Esophagus (tissue), 2 donors: ENCODE measurements around the gene DUSP23. TPM values are rescaled to one million over a fixed set of nuclear protein-coding genes. Genes with fewer than 3 reads are reported as not detected.
A peak's percentile ranks its signal among the peaks of the same experiment; 100 is the strongest.

ENCODE experiments used
- H3K27ac ChIP-seq, 2 donors: one replicate each; pipeline ENCODE4 v1.5.1; 2013; ENCODE audit warnings: low read depth in 2 of 2, mild to moderate bottlenecking in 2 of 2, inconsistent platforms in 1 of 2, low read length in 1 of 2, moderate library complexity in 1 of 2
- H3K27me3 ChIP-seq, 2 donors: one replicate each; pipeline ENCODE4 v1.6.1; 2013; ENCODE audit warnings: low read length in 2 of 2, control low read depth in 1 of 2, mild to moderate bottlenecking in 1 of 2; ENCODE audit not compliant: insufficient read depth in 2 of 2, control insufficient read depth in 1 of 2
- H3K36me3 ChIP-seq, 2 donors: one replicate each; pipeline ENCODE4 v1.6.1; 2013; ENCODE audit warnings: low read length in 1 of 2; ENCODE audit not compliant: control insufficient read depth in 2 of 2, insufficient read depth in 2 of 2
- H3K4me1 ChIP-seq, 2 donors: one replicate each; pipeline ENCODE4 v1.6.1; 2013; ENCODE audit warnings: low read length in 1 of 2; ENCODE audit not compliant: control insufficient read depth in 2 of 2, insufficient read depth in 2 of 2
- H3K4me3 ChIP-seq, 2 donors: one replicate each; pipeline ENCODE4 v1.5.1; 2013; ENCODE audit warnings: low read length in 2 of 2, mild to moderate bottlenecking in 2 of 2, low read depth in 1 of 2, moderate library complexity in 1 of 2
- H3K9me3 ChIP-seq, 2 donors: one replicate each; pipeline ENCODE4 v1.6.1; 2013; ENCODE audit warnings: mild to moderate bottlenecking in 2 of 2, low read depth in 1 of 2, low read length in 1 of 2, moderate library complexity in 1 of 2; ENCODE audit not compliant: control insufficient read depth in 2 of 2, insufficient read depth in 1 of 2
- WGBS, 2 donors: extraction: QIAGEN DNeasy Blood & Tissue Kit; methylation state at CpG; one replicate each; pipeline ENCODE4 v1.1.7; 2013; 5-methylcytosine and 5-hydroxymethylcytosine counted together
- polyA plus RNA-seq, 2 donors: library from polyadenylated mRNA; stranded (reverse); fragments of 200-250 nt; gene quantifications; one replicate each; pipeline ENCODE4 v1.2.3, GENCODE V29; 2013
- donor health status: healthy with polysubstance abuse.
- donor health status: Bipolar disorder and iron deficiency.

DUSP23 gene
- polyA plus RNA-seq, 2 donors = 70.6 to 92.5 TPM

GRCh38 chr1:159826441-159827101 lies 45.8 kb downstream of the DUSP23 start, which contains the start of gene SLAMF8:
Gene SLAMF8, plus strand, starts transcription at chr1:159826873. Its CDS starts 26 bp downstream, at chr1:159826899.
- H3K27ac ChIP-seq = no peak within 1 kb of the TSS
- no peaks in the 10 kb centered on the region for H3K9me3 ChIP-seq
- H3K27me3 ChIP-seq = no peaks in the 10 kb centered on the region
- H3K4me1 ChIP-seq = peaks cover 0 to 10% of the 10 kb centered on the region in 2 donors
- H3K36me3 ChIP-seq = peaks cover 0 to 2% of the 10 kb centered on the region in 2 donors
- WGBS, 2 donors = 63 to 66% methylated on average over 11 of the region's 11 CpGs
- H3K4me3 ChIP-seq = peak within 1 kb of the TSS in 1 of 2 donors; percentile 5

- peaks cover 0 to 2% of the 10 kb centered on the region in 2 donors for H3K36me3 ChIP-seq
- no peaks in the 10 kb centered on the region for H3K9me3 ChIP-seq
- H3K27me3 ChIP-seq = no peaks in the 10 kb centered on the region
- H3K4me3 ChIP-seq = peak overlapping the region in 1 of 2 donors; percentile 5
- H3K27ac ChIP-seq = no peak overlapping the region
- peaks cover 0 to 10% of the 10 kb centered on the region in 2 donors for H3K4me1 ChIP-seq
- WGBS, 2 donors = 82 to 86% methylated on average over 6 of the region's 6 CpGs
Observed at GRCh38 chr1:159827102-159827490, 46.3 kb downstream of the DUSP23 start.

GRCh38 chr1:159827549-159827948 lies 46.8 kb downstream of the DUSP23 start:
- Histone ChIP-seq H3K27me3 (no peaks in the 10 kb centered on the region), H3K4me1 (peaks cover 0 to 8% of the 10 kb centered on the region in 2 donors), H3K4me3 (peak overlapping the region in 1 of 2 donors; percentile 5), H3K27ac (no peak overlapping the region), H3K9me3 (no peaks in the 10 kb centered on the region), H3K36me3 (peaks cover 0 to 2% of the 10 kb centered on the region in 2 donors)
- WGBS, 2 donors = 82 to 88% methylated on average over 3 of the region's 3 CpGs

GRCh38 chr1:159828176-159828575 lies 47.4 kb downstream of the DUSP23 start:
- Histone ChIP-seq H3K9me3 (no peaks in the 10 kb centered on the region), H3K4me3 (no peak overlapping the region), H3K4me1 (peaks cover 0 to 2% of the 10 kb centered on the region in 2 donors), H3K27me3 (no peaks in the 10 kb centered on the region), H3K36me3 (peaks cover 0 to 2% of the 10 kb centered on the region in 2 donors), H3K27ac (no peak overlapping the region)
- 73 to 76% methylated on average over 3 of the region's 3 CpGs for WGBS, 2 donors

- WGBS, 2 donors = 87 to 88% methylated on average over 11 of the region's 11 CpGs
- Histone ChIP-seq H3K9me3 (no peaks in the 10 kb centered on the region), H3K27ac (no peak overlapping the region), H3K4me1 (no peaks in the 10 kb centered on the region), H3K4me3 (no peak overlapping the region), H3K27me3 (no peaks in the 10 kb centered on the region), H3K36me3 (peaks cover 0 to 2% of the 10 kb centered on the region in 2 donors)
Observed at GRCh38 chr1:159828581-159829272, 48.0 kb downstream of the DUSP23 start.

GRCh38 chr1:159829273-159829634 lies 48.5 kb downstream of the DUSP23 start:
- Histone ChIP-seq H3K27ac (no peak overlapping the region), H3K36me3 (peaks cover 0 to 2% of the 10 kb centered on the region in 2 donors), H3K4me3 (no peak overlapping the region), H3K4me1 (no peaks in the 10 kb centered on the region), H3K9me3 (no peaks in the 10 kb centered on the region), H3K27me3 (no peaks in the 10 kb centered on the region)
- 51 to 59% methylated on average over 3 of the region's 3 CpGs for WGBS, 2 donors

- Histone ChIP-seq H3K36me3 (peaks cover 0 to 2% of the 10 kb centered on the region in 2 donors), H3K4me1 (no peaks in the 10 kb centered on the region), H3K27ac (no peak overlapping the region), H3K27me3 (no peaks in the 10 kb centered on the region), H3K9me3 (no peaks in the 10 kb centered on the region), H3K4me3 (no peak overlapping the region)
- 83 to 85% methylated on average over 18 of the region's 18 CpGs for WGBS, 2 donors
Observed at GRCh38 chr1:159829822-159830465, 49.2 kb downstream of the DUSP23 start.

GRCh38 chr1:159830722-159831121 lies 50.0 kb downstream of the DUSP23 start:
- H3K27me3 ChIP-seq = no peaks in the 10 kb centered on the region
- WGBS, 2 donors = 82 to 87% methylated on average over 8 of the region's 8 CpGs
- no peak overlapping the region for H3K27ac ChIP-seq
- H3K4me3 ChIP-seq = no peak overlapping the region
- no peaks in the 10 kb centered on the region for H3K4me1 ChIP-seq
- H3K36me3 ChIP-seq = peaks cover 0 to 2% of the 10 kb centered on the region in 2 donors
- no peaks in the 10 kb centered on the region for H3K9me3 ChIP-seq

GRCh38 chr1:159831412-159832141 lies 50.8 kb downstream of the DUSP23 start:
- WGBS, 2 donors = 62 to 64% methylated on average over 7 of the region's 7 CpGs
- peaks cover 0 to 4% of the 10 kb centered on the region in 2 donors for H3K36me3 ChIP-seq
- no peak overlapping the region for H3K4me3 ChIP-seq
- no peak overlapping the region for H3K27ac ChIP-seq
- no peaks in the 10 kb centered on the region for H3K27me3 ChIP-seq
- no peaks in the 10 kb centered on the region for H3K9me3 ChIP-seq
- H3K4me1 ChIP-seq = no peaks in the 10 kb centered on the region
